ENCODE data around the gene KDM5A.
"Not testable (repeated sequence)": the region's sequence is repeated elsewhere in the genome, so short reads cannot be mapped to it uniquely, and the experiment has no call there.

KDM5A gene

GRCh38 chr12:237026-237815 lies 151.9 kb downstream of the KDM5A start:
- no peak for DNase-seq

GRCh38 chr12:236445-236844 lies 152.7 kb downstream of the KDM5A start:
- DNase-seq = no peak

- DNase-seq = not testable (repeated sequence)
These were observed 153.2 kb downstream of the KDM5A start for GRCh38 chr12:235967-236366.

- no peak for DNase-seq
These were observed 154.2 kb downstream of the KDM5A start for GRCh38 chr12:234891-235415.

- no peak for DNase-seq
These were observed 155.1 kb downstream of the KDM5A start for GRCh38 chr12:234019-234418.

- DNase-seq = no peak
These were observed 155.5 kb downstream of the KDM5A start for GRCh38 chr12:233615-233968.

GRCh38 chr12:232731-233614 lies 156.1 kb downstream of the KDM5A start:
- DNase-seq = no peak

- no peak for DNase-seq
These were observed 158.0 kb downstream of the KDM5A start for GRCh38 chr12:230925-231671.

Measured in T-helper 9 cell (primary cell).